Glomerular visceral epithelial cell (primary cell): ENCODE data around the gene EIF4B.

Experiments used
- DNase-seq: peaks from one replicate; pipeline ENCODE4 v3.0.0-alpha.2; 2016; ENCODE audit errors: extremely low spot score

The EIF4B gene

GRCh38 chr12:53068811-53069585 is 62.7 kb downstream of the EIF4B start:
- DNase-seq: no peak

- no peak for DNase-seq
These were observed 63.6 kb downstream of the EIF4B start for GRCh38 chr12:53069621-53070410.

- DNase-seq: no peak
These were observed 64.7 kb downstream of the EIF4B start for GRCh38 chr12:53070877-53071492.

GRCh38 chr12:53071591-53072551 is 65.6 kb downstream of the EIF4B start:
- DNase-seq: no peak

GRCh38 chr12:53073881-53074280 is 67.6 kb downstream of the EIF4B start:
- no peak for DNase-seq

GRCh38 chr12:53074283-53074998 is 68.2 kb downstream of the EIF4B start:
- no peak for DNase-seq

- DNase-seq: no peak
These were observed 68.7 kb downstream of the EIF4B start for GRCh38 chr12:53074999-53075370.

- no peak for DNase-seq
These were observed 70.2 kb downstream of the EIF4B start for GRCh38 chr12:53076461-53076860.

- no peak for DNase-seq
These were observed 70.8 kb downstream of the EIF4B start for GRCh38 chr12:53077030-53077429.

- no peak for DNase-seq
These were observed 72.4 kb downstream of the EIF4B start for GRCh38 chr12:53078425-53079225.

- DNase-seq: peak; percentile 98
These were observed 73.2 kb downstream of the EIF4B start, which contains the start of gene SPRYD3 for GRCh38 chr12:53079226-53080117. TSS of gene SPRYD3 (minus strand) at chr12:53079390. CDS start at chr12:53079333, 57 bp downstream.

- DNase-seq: no peak
These were observed 76.5 kb downstream of the EIF4B start for GRCh38 chr12:53082637-53083175.

GRCh38 chr12:53086361-53086760 is 80.1 kb downstream of the EIF4B start:
- DNase-seq: no peak

GRCh38 chr12:53090105-53090504 is 83.8 kb downstream of the EIF4B start:
- DNase-seq: no peak

GRCh38 chr12:53090554-53090953 is 84.3 kb downstream of the EIF4B start:
- DNase-seq: no peak

GRCh38 chr12:53091756-53092155 is 85.5 kb downstream of the EIF4B start:
- no peak for DNase-seq
